ENCODE data around the gene THEM4. TPM values are rescaled to one million over a fixed set of nuclear protein-coding genes. Genes with fewer than 3 reads are reported as not detected.

The THEM4 gene
- total RNA-seq, 4 donors from 2014 or later: 5.1 to 15.3 (median 7.0) TPM

- intact Hi-C loops (cut with DNase I; ENCODE audit: low total_unique reads): loop anchor here (10.0 kb wide), 1 partner anchor 305 kb away; no protein-coding TSS in a partner anchor
- peak; percentile 53 to 91 for DNase-seq (ENCODE audit: low spot score in 2 of 2)
- TF ChIP-seq CTCF (IDR thresholded peaks at IDR 0.05) (no peak), POLR2A (IDR thresholded peaks at IDR 0.05) (no peak)
- peak within 1 kb of the TSS; percentile 10 for H3K4me3 ChIP-seq (ENCODE audit: low read depth, poor library complexity, severe bottlenecking)
- whole genome bisulfite sequencing, 2 donors: 7 to 18% methylated on average over 46 to 47 of the region's 47 CpGs
Measured at GRCh38 chr1:151839457-151840403, 69.6 kb downstream of the THEM4 start, which contains the start of gene C2CD4D. Gene C2CD4D, minus strand, starts transcription at chr1:151839820. Its CDS starts 831 bp downstream, at chr1:151838989.

DNA sequence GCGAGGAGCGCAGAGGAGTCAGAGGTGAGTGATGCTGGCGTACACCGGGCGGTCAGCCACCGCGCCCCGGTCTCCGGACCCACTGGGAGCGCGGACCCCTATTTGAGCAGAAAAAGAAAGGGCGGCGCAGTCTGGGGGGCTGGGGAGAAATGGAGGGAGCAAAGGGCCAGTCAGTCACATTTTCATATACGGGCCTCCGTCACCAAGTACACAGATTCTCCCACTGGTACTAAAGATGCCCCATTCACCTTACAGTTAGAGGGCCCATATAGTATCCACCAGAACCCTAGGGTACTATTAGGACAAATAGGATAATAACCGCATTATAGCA, 70.3 kb downstream of the THEM4 start:
- no peak for TF ChIP-seq POLR2A (IDR thresholded peaks at IDR 0.05)
- no peak for TF ChIP-seq CTCF (IDR thresholded peaks at IDR 0.05)
- H3K4me3 ChIP-seq (ENCODE audit: low read depth, poor library complexity, severe bottlenecking): no peak overlapping the region
- DNase-seq (ENCODE audit: low spot score in 2 of 2): no peak
- intact Hi-C loops (cut with DNase I; ENCODE audit: low total_unique reads): loop anchor here (10.0 kb wide), 1 partner anchor 304 kb away; no protein-coding TSS in a partner anchor
- 29 to 38% methylated on average over 16 of the region's 16 CpGs for WGBS, 2 donors

DNA sequence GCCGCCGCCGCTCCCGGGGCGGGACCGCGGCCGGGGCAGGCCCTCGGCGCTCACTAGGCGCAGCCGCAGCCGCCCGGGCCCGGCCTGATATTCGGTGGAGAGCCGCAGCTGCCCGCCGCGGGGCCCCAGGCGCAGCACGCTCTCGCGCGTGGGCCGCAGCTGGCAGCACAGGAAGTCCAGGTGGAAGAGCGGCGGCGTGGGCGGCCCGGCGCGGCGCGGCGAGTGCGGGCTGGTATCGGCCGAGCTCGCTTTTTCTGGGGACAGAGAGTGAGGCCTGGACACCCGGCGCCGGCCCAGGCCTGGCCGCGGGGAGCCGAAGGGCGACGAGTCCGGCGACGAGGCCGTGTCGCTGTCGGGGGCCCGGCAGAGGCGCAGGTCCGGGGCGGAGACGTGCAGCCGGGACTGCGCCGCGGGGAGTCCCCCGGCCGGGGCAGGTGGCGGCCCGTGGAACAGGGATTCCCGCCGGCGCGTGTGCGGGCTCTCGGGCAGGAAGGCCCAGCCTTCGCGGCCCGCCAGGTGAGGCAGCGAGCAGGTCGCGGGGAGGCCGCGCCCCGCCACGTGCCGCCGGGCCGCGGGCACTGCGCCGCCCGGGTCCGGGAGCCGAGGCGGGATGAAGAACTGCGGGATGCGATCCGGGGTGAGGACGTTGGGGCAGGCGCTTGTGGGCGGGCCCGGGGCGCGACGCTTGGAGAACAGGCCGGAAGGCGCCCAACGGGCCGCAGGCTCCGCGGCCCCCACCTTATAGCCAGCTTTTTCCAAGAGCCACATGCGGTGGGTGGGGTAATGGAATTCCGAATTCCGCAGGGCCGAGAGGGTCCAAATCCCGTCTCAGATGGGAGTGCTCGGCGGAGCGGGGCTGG, 70.9 kb downstream of the THEM4 start:
- peak overlapping the region; percentile 10 for H3K4me3 ChIP-seq (ENCODE audit: low read depth, poor library complexity, severe bottlenecking)
- no peak for DNase-seq (ENCODE audit: low spot score in 2 of 2)
- TF ChIP-seq CTCF (IDR thresholded peaks at IDR 0.05) (no peak), POLR2A (IDR thresholded peaks at IDR 0.05) (no peak)
- 16 to 43% methylated on average over 31 to 53 of the region's 117 CpGs for WGBS, 2 donors
- intact Hi-C loops (cut with DNase I; ENCODE audit: low total_unique reads): loop anchor here (10.0 kb wide), 1 partner anchor 304 kb away; no protein-coding TSS in a partner anchor

GRCh38 chr1:151837884-151838221, 71.5 kb downstream of the THEM4 start:
- 43 to 56% methylated on average over 15 to 25 of the region's 26 CpGs for WGBS, 2 donors
- no peak for TF ChIP-seq POLR2A (IDR thresholded peaks at IDR 0.05)
- no peak for TF ChIP-seq CTCF (IDR thresholded peaks at IDR 0.05)
- DNase-seq (ENCODE audit: low spot score in 2 of 2): no peak
- H3K4me3 ChIP-seq (ENCODE audit: low read depth, poor library complexity, severe bottlenecking): no peak overlapping the region
- intact Hi-C loops (cut with DNase I; ENCODE audit: low total_unique reads): loop anchor here (10.0 kb wide), 1 partner anchor 303 kb away; no protein-coding TSS in a partner anchor

DNA sequence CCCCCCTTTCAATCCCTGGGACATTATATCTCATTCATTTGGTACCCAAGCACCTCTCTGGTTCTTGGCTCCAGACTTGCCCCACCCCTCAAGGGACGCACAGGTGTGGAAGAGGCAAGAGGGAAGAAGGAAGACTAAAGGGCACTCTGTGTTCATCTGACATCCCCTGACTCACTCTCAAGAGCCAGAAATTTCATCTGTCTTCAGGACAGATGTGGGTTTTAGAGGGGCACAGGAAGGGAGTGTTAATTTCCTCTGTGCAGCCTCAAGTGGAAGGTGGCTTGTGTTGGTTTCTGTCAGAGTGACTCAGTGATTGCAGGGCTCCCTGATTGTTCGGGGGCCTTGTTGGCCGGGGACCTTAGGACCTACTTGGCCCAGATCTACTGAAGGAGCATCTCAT, 72.1 kb downstream of the THEM4 start:
- no peak for DNase-seq (ENCODE audit: low spot score in 2 of 2)
- intact Hi-C loops (cut with DNase I; ENCODE audit: low total_unique reads): loop anchor here (10.0 kb wide), 1 partner anchor 302 kb away; no protein-coding TSS in a partner anchor
- no peak for TF ChIP-seq CTCF (IDR thresholded peaks at IDR 0.05)
- TF ChIP-seq POLR2A (IDR thresholded peaks at IDR 0.05): no peak
- H3K4me3 ChIP-seq (ENCODE audit: low read depth, poor library complexity, severe bottlenecking): no peak overlapping the region
- 47 to 66% methylated on average over 3 of the region's 3 CpGs for WGBS, 2 donors

Data from lower leg skin (tissue), 4 donors.